Activated CD4-positive, alpha-beta T cell treated with anti-CD3 and anti-CD28 coated beads for 36 hours (primary cell): ENCODE data around the gene LRCH1. TPM values are rescaled to one million over a fixed set of nuclear protein-coding genes. Genes with fewer than 3 reads are reported as not detected.

Experiments
- ATAC-seq: fragments of 200-7000 bp; cut with Tn5 transposase; one replicate; pipeline ENCODE4 v1.10.0; 2021; ENCODE audit warnings: mild to moderate bottlenecking, moderate library complexity
- CTCF ChIA-PET: fragments of 350-600 bp; sonication (Branson Sonifier 250); formaldehyde crosslinking; loops from one replicate; lab custom pipeline; 2021; ENCODE audit warnings: antibody characterized with exemption; lab: Charles Lee
- POLR2A ChIA-PET: fragments of 350-600 bp; sonication (Branson Sonifier 250); formaldehyde crosslinking; loops from one replicate; lab custom pipeline; 2021; ENCODE audit warnings: antibody characterized with exemption, inconsistent platforms; lab: Charles Lee
- DNase-seq: peaks from one replicate; pipeline ENCODE4 v3.0.0-alpha.2; 2020
- H3K27ac Mint-ChIP-seq: one replicate; pipeline ENCODE4 v1.8.0; 2021; ENCODE audit warnings: mixed read lengths
- H3K27me3 Mint-ChIP-seq: one replicate; pipeline ENCODE4 v1.8.0; 2021; ENCODE audit warnings: mixed read lengths
- H3K36me3 Mint-ChIP-seq: one replicate; pipeline ENCODE4 v1.8.0; 2021; ENCODE audit warnings: low read depth, mixed read lengths
- H3K4me1 Mint-ChIP-seq: one replicate; pipeline ENCODE4 v1.8.0; 2021; ENCODE audit warnings: mixed read lengths
- H3K4me3 Mint-ChIP-seq: one replicate; pipeline ENCODE4 v1.8.0; 2021; ENCODE audit warnings: mild to moderate bottlenecking, moderate library complexity, mixed read lengths
- H3K9me3 Mint-ChIP-seq: one replicate; pipeline ENCODE4 v1.8.0; 2021; ENCODE audit warnings: low read depth, mixed read lengths
- intact Hi-C, 2 experiments: fragments of 100-400 bp; cut with DNase I in 1 of 2; cut with micrococcal nuclease in 1 of 2; formaldehyde crosslinking; loops; one replicate each; pipeline versions ENCODE4 v1.14.2 to v1.15.1; 2022 to 2024; cut with DNase I, micrococcal nuclease
- total RNA-seq, 2 experiments: library from RNA; stranded (reverse); gene quantifications; one replicate each; pipeline ENCODE4 v1.2.3, GENCODE V29; 2021

The LRCH1 gene
- total RNA-seq, 2 experiments from 2014 or later = 14.8 to 16.4 TPM

- ATAC-seq = no peak
- Mint-ChIP-seq H3K27me3 (no peaks in the 10 kb centered on the region), H3K4me3 (no peak overlapping the region), H3K36me3 (no peaks in the 10 kb centered on the region), H3K4me1 (peaks cover 69% of the 10 kb centered on the region), H3K27ac (no peak overlapping the region), H3K9me3 (no peaks in the 10 kb centered on the region)
- DNase-seq = no peak
- ChIA-PET POLR2A (no interaction called here), CTCF (interaction anchor here (0.5 to 1.1 kb wide), 2 partner anchors 24 to 42 kb away, joined by 3 to 4 read pairs; no protein-coding TSS in a partner anchor)
- intact Hi-C loops = loop anchor here in 1 of 2 experiments (5.0 kb wide), 1 partner anchor 62 kb away; no protein-coding TSS in a partner anchor
These were observed 52.3 kb downstream of the LRCH1 start for GRCh38 chr13:46605076-46605824.

- Mint-ChIP-seq H3K27ac (peak overlapping the region; percentile 33), H3K27me3 (no peaks in the 10 kb centered on the region), H3K4me1 (peaks cover 61% of the 10 kb centered on the region), H3K36me3 (no peaks in the 10 kb centered on the region), H3K9me3 (no peaks in the 10 kb centered on the region), H3K4me3 (no peak overlapping the region)
- DNase-seq = no peak
- POLR2A ChIA-PET = no interaction called here
- peak; percentile 73 for ATAC-seq
- CTCF ChIA-PET = no interaction called here
- intact Hi-C loops = loop anchor here in 1 of 2 experiments (5.0 kb wide), 1 partner anchor 61 kb away; no protein-coding TSS in a partner anchor
These were observed 53.0 kb downstream of the LRCH1 start for GRCh38 chr13:46605825-46606554.

- Mint-ChIP-seq H3K36me3 (no peaks in the 10 kb centered on the region), H3K4me3 (no peak overlapping the region), H3K27ac (peak overlapping the region; percentile 15), H3K4me1 (peaks cover 52% of the 10 kb centered on the region), H3K9me3 (no peaks in the 10 kb centered on the region), H3K27me3 (no peaks in the 10 kb centered on the region)
- ChIA-PET POLR2A (no interaction called here), CTCF (interaction anchor here (1.2 kb wide), 1 partner anchor 16 kb away, joined by 3 read pairs; no protein-coding TSS in a partner anchor)
- intact Hi-C loops = loop anchor here in 1 of 2 experiments (5.0 kb wide), 1 partner anchor 60 kb away; no protein-coding TSS in a partner anchor
- DNase-seq (no peak), ATAC-seq (no peak)
These were observed 54.0 kb downstream of the LRCH1 start for GRCh38 chr13:46606970-46607369.

- DNase-seq = peak; percentile 54
- Mint-ChIP-seq H3K4me1 (peaks cover 46% of the 10 kb centered on the region), H3K36me3 (no peaks in the 10 kb centered on the region), H3K4me3 (no peak overlapping the region), H3K27me3 (no peaks in the 10 kb centered on the region), H3K9me3 (no peaks in the 10 kb centered on the region), H3K27ac (peak overlapping the region; percentile 1)
- CTCF ChIA-PET = interaction anchor here (1.2 kb wide), 1 partner anchor 17 kb away, joined by 3 read pairs; no protein-coding TSS in a partner anchor
- peak; percentile 73 for ATAC-seq
- intact Hi-C loops = loop anchor here in 1 of 2 experiments (5.0 kb wide), 1 partner anchor 59 kb away; no protein-coding TSS in a partner anchor
- POLR2A ChIA-PET = no interaction called here
These were observed 55.0 kb downstream of the LRCH1 start for GRCh38 chr13:46607768-46608564.

GRCh38 chr13:46609052-46609451 is 56.1 kb downstream of the LRCH1 start:
- CTCF ChIA-PET = interaction anchor here (0.7 to 3.0 kb wide), 3 partner anchors 11 to 43 kb away, joined by 3 to 9 read pairs (median 4); no protein-coding TSS in a partner anchor
- intact Hi-C loops = loop anchor here in 1 of 2 experiments (5.0 kb wide), 1 partner anchor 58 kb away; no protein-coding TSS in a partner anchor
- Mint-ChIP-seq H3K4me1 (peaks cover 43% of the 10 kb centered on the region), H3K36me3 (no peaks in the 10 kb centered on the region), H3K9me3 (no peaks in the 10 kb centered on the region), H3K27me3 (no peaks in the 10 kb centered on the region), H3K27ac (no peak overlapping the region), H3K4me3 (no peak overlapping the region)
- POLR2A ChIA-PET = no interaction called here
- DNase-seq (no peak), ATAC-seq (no peak)

- DNase-seq = no peak
- no peaks in the 10 kb centered on the region for H3K9me3 Mint-ChIP-seq
- no peak overlapping the region for H3K27ac Mint-ChIP-seq
- ChIA-PET CTCF (interaction anchor here (0.7 to 3.0 kb wide), 3 partner anchors 11 to 44 kb away, joined by 3 to 9 read pairs (median 4); no protein-coding TSS in a partner anchor), POLR2A (no interaction called here)
- no peak overlapping the region for H3K4me3 Mint-ChIP-seq
- H3K27me3 Mint-ChIP-seq = no peaks in the 10 kb centered on the region
- no peaks in the 10 kb centered on the region for H3K36me3 Mint-ChIP-seq
- H3K4me1 Mint-ChIP-seq = peaks cover 43% of the 10 kb centered on the region
- ATAC-seq = no peak
- intact Hi-C loops = loop anchor here in 1 of 2 experiments (5.0 kb wide), 1 partner anchor 58 kb away; no protein-coding TSS in a partner anchor
These were observed 56.8 kb downstream of the LRCH1 start for GRCh38 chr13:46609726-46610125.

- no peaks in the 10 kb centered on the region for H3K36me3 Mint-ChIP-seq
- peaks cover 35% of the 10 kb centered on the region for H3K4me1 Mint-ChIP-seq
- POLR2A ChIA-PET = no interaction called here
- no peak overlapping the region for H3K27ac Mint-ChIP-seq
- H3K9me3 Mint-ChIP-seq = no peaks in the 10 kb centered on the region
- DNase-seq = no peak
- CTCF ChIA-PET = interaction anchor here (3.0 kb wide), 1 partner anchor 8 kb away, joined by 9 read pairs; no protein-coding TSS in a partner anchor
- H3K27me3 Mint-ChIP-seq = no peaks in the 10 kb centered on the region
- H3K4me3 Mint-ChIP-seq = no peak overlapping the region
- ATAC-seq = no peak
- intact Hi-C loops = no loop called here
These were observed 59.3 kb downstream of the LRCH1 start for GRCh38 chr13:46612267-46612666.

- H3K27me3 Mint-ChIP-seq = no peaks in the 10 kb centered on the region
- no peaks in the 10 kb centered on the region for H3K36me3 Mint-ChIP-seq
- no peak overlapping the region for H3K4me3 Mint-ChIP-seq
- DNase-seq = no peak
- intact Hi-C loops = no loop called here
- ATAC-seq = no peak
- ChIA-PET POLR2A (no interaction called here), CTCF (no interaction called here)
- H3K27ac Mint-ChIP-seq = no peak overlapping the region
- no peaks in the 10 kb centered on the region for H3K9me3 Mint-ChIP-seq
- peaks cover 28% of the 10 kb centered on the region for H3K4me1 Mint-ChIP-seq
These were observed 60.6 kb downstream of the LRCH1 start for GRCh38 chr13:46613409-46614049.

GRCh38 chr13:46614582-46614981 is 61.6 kb downstream of the LRCH1 start:
- Mint-ChIP-seq H3K4me3 (no peak overlapping the region), H3K27ac (no peak overlapping the region), H3K27me3 (no peaks in the 10 kb centered on the region), H3K36me3 (no peaks in the 10 kb centered on the region), H3K9me3 (no peaks in the 10 kb centered on the region), H3K4me1 (peaks cover 31% of the 10 kb centered on the region)
- ChIA-PET CTCF (interaction anchor here (0.6 kb wide), 1 partner anchor 260 kb away, joined by 3 read pairs; no protein-coding TSS in a partner anchor), POLR2A (no interaction called here)
- DNase-seq = no peak
- intact Hi-C loops = no loop called here
- ATAC-seq = no peak

- Mint-ChIP-seq H3K27ac (no peak overlapping the region), H3K36me3 (no peaks in the 10 kb centered on the region), H3K27me3 (no peaks in the 10 kb centered on the region), H3K4me3 (no peak overlapping the region), H3K4me1 (peaks cover 35% of the 10 kb centered on the region), H3K9me3 (no peaks in the 10 kb centered on the region)
- ATAC-seq = no peak
- POLR2A ChIA-PET = no interaction called here
- intact Hi-C loops = no loop called here
- no peak for DNase-seq
- CTCF ChIA-PET = interaction anchor here (1.1 to 1.2 kb wide), 2 partner anchors 14 to 93 kb away, joined by 3 read pairs; no protein-coding TSS in a partner anchor
These were observed 63.0 kb downstream of the LRCH1 start for GRCh38 chr13:46615888-46616531.
